ENCODE results near the gene ZNF662. TPM values are rescaled to one million over a fixed set of nuclear protein-coding genes. Genes with fewer than 3 reads are reported as not detected.

The ZNF662 gene
- total and polyA plus RNA-seq, 2 donors from 2014 or later: 4.9 to 12.8 TPM

- FAIRE-seq (no peak), DNase-seq (no peak)
- intact Hi-C loops (cut with DNase I): no loop called here
- H3K27me3 ChIP-seq (ENCODE audit: control insufficient read depth, insufficient read depth, low read length): no peaks in the 10 kb centered on the region
- H3K4me1 ChIP-seq (ENCODE audit: control insufficient read depth in 2 of 3, insufficient read depth in 2 of 3, low read depth in 1 of 3, low read length in 3 of 3): no peaks in the 10 kb centered on the region
- H3K9ac ChIP-seq (ENCODE audit: low read length in 3 of 3): no peak overlapping the region
- no peak overlapping the region for H3K4me3 ChIP-seq (ENCODE audit: low read length in 3 of 3)
- no peak overlapping the region for H3K27ac ChIP-seq (ENCODE audit: low read depth in 2 of 2, low read length in 2 of 2)
- TF ChIP-seq CTCF (IDR thresholded peaks at IDR 0.05; ENCODE audit: borderline replicate concordance, extremely low read depth, insufficient read depth): no peak
- no peaks in the 10 kb centered on the region for H3K36me3 ChIP-seq (ENCODE audit: control insufficient read depth in 2 of 3, insufficient read depth in 3 of 3, low read length in 3 of 3)
- H3K9me3 ChIP-seq (ENCODE audit: control insufficient read depth in 2 of 3, insufficient read depth in 1 of 3, low read length in 3 of 3): no peaks in the 10 kb centered on the region
Measured at GRCh38 chr3:42946050-42946449, 40.1 kb downstream of the ZNF662 start.

GRCh38 chr3:42957573-42957972 lies 51.6 kb downstream of the ZNF662 start:
- H3K9ac ChIP-seq (ENCODE audit: low read length in 3 of 3): no peak overlapping the region
- H3K27ac ChIP-seq (ENCODE audit: low read depth in 2 of 2, low read length in 2 of 2): no peak overlapping the region
- no peaks in the 10 kb centered on the region for H3K9me3 ChIP-seq (ENCODE audit: control insufficient read depth in 2 of 3, insufficient read depth in 1 of 3, low read length in 3 of 3)
- no peaks in the 10 kb centered on the region for H3K27me3 ChIP-seq (ENCODE audit: control insufficient read depth, insufficient read depth, low read length)
- H3K36me3 ChIP-seq (ENCODE audit: control insufficient read depth in 2 of 3, insufficient read depth in 3 of 3, low read length in 3 of 3): no peaks in the 10 kb centered on the region
- H3K4me1 ChIP-seq (ENCODE audit: control insufficient read depth in 2 of 3, insufficient read depth in 2 of 3, low read depth in 1 of 3, low read length in 3 of 3): no peaks in the 10 kb centered on the region
- FAIRE-seq (no peak), DNase-seq (no peak)
- intact Hi-C loops (cut with DNase I): loop anchor here (10.0 kb wide), 1 partner anchor 197 kb away; no protein-coding TSS in a partner anchor
- TF ChIP-seq CTCF (IDR thresholded peaks at IDR 0.05; ENCODE audit: borderline replicate concordance, extremely low read depth, insufficient read depth): no peak
- H3K4me3 ChIP-seq (ENCODE audit: low read length in 3 of 3): no peak overlapping the region

GRCh38 chr3:42960282-42960681 lies 54.3 kb downstream of the ZNF662 start:
- H3K4me3 ChIP-seq (ENCODE audit: low read length in 3 of 3): no peak overlapping the region
- intact Hi-C loops (cut with DNase I): no loop called here
- no peak for FAIRE-seq

More at GRCh38 chr3:42960282-42960681, 54.3 kb downstream of the ZNF662 start:
- no peak for DNase-seq
- Histone ChIP-seq H3K4me1 (ENCODE audit: control insufficient read depth in 2 of 3, insufficient read depth in 2 of 3, low read depth in 1 of 3, low read length in 3 of 3) (no peaks in the 10 kb centered on the region), H3K9ac (ENCODE audit: low read length in 3 of 3) (no peak overlapping the region), H3K36me3 (ENCODE audit: control insufficient read depth in 2 of 3, insufficient read depth in 3 of 3, low read length in 3 of 3) (no peaks in the 10 kb centered on the region), H3K9me3 (ENCODE audit: control insufficient read depth in 2 of 3, insufficient read depth in 1 of 3, low read length in 3 of 3) (no peaks in the 10 kb centered on the region), H3K27ac (ENCODE audit: low read depth in 2 of 2, low read length in 2 of 2) (no peak overlapping the region), H3K27me3 (ENCODE audit: control insufficient read depth, insufficient read depth, low read length) (no peaks in the 10 kb centered on the region)
- no peak for TF ChIP-seq CTCF (IDR thresholded peaks at IDR 0.05; ENCODE audit: borderline replicate concordance, extremely low read depth, insufficient read depth)
